SU-DHL-6 (cell line): Measurements from ENCODE around the gene HOXC11.

Experiments used
- EZH2phosphoT487 ChIP-seq: fragments of 200-600 bp; sonication (generic), shearing (Covaris generic); conservative IDR thresholded peaks from 2 replicates; pipeline ENCODE4 v1.6.1; 2018; ENCODE audit warnings: mild to moderate bottlenecking, antibody characterized with exemption, low read length, moderate library complexity, mixed read lengths
- TF ChIP-seq, protein P1 (sequence below): fragments of 200-600 bp; sonication (generic); IDR thresholded peaks from one replicate; pipeline ENCODE4 v1.5.1; 2017; ENCODE audit warnings: antibody characterized with exemption, mild to moderate bottlenecking, low read length, moderate library complexity; ENCODE audit not compliant: insufficient read depth, poor library complexity, severe bottlenecking

DNA sequence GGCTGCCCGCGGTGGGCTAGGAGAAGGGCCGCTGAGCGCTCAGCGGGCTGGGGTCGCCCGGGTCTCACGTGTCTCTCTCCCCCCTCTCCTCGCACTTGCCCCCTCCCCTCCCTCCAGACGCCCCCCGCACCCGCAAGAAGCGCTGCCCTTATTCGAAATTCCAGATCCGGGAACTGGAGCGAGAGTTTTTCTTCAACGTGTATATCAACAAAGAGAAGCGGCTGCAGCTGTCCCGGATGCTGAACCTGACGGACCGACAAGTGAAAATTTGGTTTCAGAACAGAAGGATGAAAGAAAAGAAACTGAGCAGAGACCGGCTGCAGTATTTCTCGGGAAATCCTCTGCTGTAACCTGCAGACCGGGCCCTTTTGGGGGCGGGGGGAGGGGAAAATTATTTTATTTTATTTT, 2.1 kb downstream of the HOXC11 start:
- TF ChIP-seq, protein P1, sequence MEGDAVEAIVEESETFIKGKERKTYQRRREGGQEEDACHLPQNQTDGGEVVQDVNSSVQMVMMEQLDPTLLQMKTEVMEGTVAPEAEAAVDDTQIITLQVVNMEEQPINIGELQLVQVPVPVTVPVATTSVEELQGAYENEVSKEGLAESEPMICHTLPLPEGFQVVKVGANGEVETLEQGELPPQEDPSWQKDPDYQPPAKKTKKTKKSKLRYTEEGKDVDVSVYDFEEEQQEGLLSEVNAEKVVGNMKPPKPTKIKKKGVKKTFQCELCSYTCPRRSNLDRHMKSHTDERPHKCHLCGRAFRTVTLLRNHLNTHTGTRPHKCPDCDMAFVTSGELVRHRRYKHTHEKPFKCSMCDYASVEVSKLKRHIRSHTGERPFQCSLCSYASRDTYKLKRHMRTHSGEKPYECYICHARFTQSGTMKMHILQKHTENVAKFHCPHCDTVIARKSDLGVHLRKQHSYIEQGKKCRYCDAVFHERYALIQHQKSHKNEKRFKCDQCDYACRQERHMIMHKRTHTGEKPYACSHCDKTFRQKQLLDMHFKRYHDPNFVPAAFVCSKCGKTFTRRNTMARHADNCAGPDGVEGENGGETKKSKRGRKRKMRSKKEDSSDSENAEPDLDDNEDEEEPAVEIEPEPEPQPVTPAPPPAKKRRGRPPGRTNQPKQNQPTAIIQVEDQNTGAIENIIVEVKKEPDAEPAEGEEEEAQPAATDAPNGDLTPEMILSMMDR = no peak
- TF ChIP-seq EZH2phosphoT487 = no peak
